IMR-90 (cell line): ENCODE results near the gene MAT2B.
A peak's percentile ranks its signal among the peaks of the same experiment; 100 is the strongest.

Experiments
- BHLHE40 ChIP-seq: fragments of 150-350 bp; IDR thresholded peaks from 2 replicates; pipeline ENCODE4 v1.6.1; 2016; ENCODE audit warnings: mild to moderate bottlenecking, low read depth, low read length
- CEBPB ChIP-seq: IDR thresholded peaks from 2 replicates; pipeline ENCODE4 v1.6.1; 2012; ENCODE audit warnings: low read depth, low read length, improper control_type of control experiment
- CHD1 ChIP-seq: IDR thresholded peaks from 2 replicates; pipeline ENCODE4 v1.6.1; 2012; ENCODE audit warnings: low read depth, low read length, improper control_type of control experiment
- FOS ChIP-seq: fragments of 150-350 bp; IDR thresholded peaks from 2 replicates; pipeline ENCODE4 v1.6.1; 2016; ENCODE audit warnings: low read depth, low read length
- MAZ ChIP-seq: IDR thresholded peaks from 2 replicates; pipeline ENCODE4 v1.6.1; 2012; ENCODE audit warnings: low read depth, mild to moderate bottlenecking, low read length, improper control_type of control experiment, moderate library complexity, borderline replicate concordance
- MXI1 ChIP-seq: IDR thresholded peaks from 2 replicates; pipeline ENCODE4 v1.6.1; 2012; ENCODE audit warnings: low read depth, mild to moderate bottlenecking, low read length, moderate library complexity, borderline replicate concordance
- POLR2A ChIP-seq: IDR thresholded peaks from 2 replicates; pipeline ENCODE4 v1.6.1; 2012; ENCODE audit warnings: mild to moderate bottlenecking, low read depth, low read length
- RAD21 ChIP-seq: IDR thresholded peaks from 2 replicates; pipeline ENCODE4 v1.6.1; 2012; ENCODE audit warnings: low read length, improper control_type of control experiment
- RCOR1 ChIP-seq: IDR thresholded peaks from 2 replicates; pipeline ENCODE4 v1.6.1; 2012; ENCODE audit warnings: mild to moderate bottlenecking, low read length, improper control_type of control experiment; ENCODE audit not compliant: insufficient replicate concordance
- SMC3 ChIP-seq: fragments of 150-350 bp; IDR thresholded peaks from 2 replicates; pipeline ENCODE4 v1.6.1; 2016; ENCODE audit warnings: low read depth, mild to moderate bottlenecking, antibody characterized with exemption, low read length, moderate library complexity
- TF ChIP-seq, protein P1 (sequence below): conservative IDR thresholded peaks from 2 replicates; pipeline ENCODE4 v1.5.1; 2012; ENCODE audit warnings: mild to moderate bottlenecking, low read depth, low read length, improper control_type of control experiment
- TF ChIP-seq, protein P2 (sequence below): fragments of 150-350 bp; IDR thresholded peaks from 2 replicates; pipeline ENCODE4 v1.6.1; 2017; ENCODE audit warnings: mild to moderate bottlenecking, antibody characterized with exemption, low read length, low read depth

DNA sequence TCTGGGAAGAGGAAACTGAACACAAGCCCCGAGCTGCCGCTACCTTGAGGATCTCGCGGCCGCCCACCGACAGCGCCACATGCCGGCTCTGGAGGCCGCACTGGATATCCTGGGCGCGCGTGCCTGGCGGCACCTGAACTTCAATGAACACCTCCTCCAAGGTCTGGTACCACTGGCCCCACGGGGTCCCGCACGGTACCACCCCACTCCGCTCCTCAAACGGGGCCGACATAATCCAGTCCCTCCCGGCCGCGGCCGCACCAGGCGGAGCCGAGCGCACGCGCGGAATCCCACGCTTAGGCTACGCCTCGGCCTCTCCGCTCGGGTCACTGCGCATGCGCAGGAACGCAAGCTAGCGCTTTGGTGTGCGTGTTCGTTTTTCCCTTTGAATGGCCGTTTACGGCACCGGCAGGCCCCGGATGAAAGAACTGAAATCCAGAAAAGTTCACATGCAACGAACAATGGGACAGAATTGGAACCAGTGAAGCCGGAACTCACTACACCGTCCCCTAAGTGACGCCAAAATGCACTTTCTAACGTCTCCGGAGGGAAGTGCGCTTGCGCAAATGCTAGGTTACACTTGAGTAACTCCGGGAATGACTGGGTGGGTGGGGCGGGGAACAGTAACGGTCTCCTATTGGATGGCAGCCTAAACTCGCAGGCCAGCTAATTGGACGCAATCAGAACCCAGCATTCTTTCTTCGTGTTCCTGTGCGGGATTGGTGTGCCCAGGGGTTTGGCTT, 45.4 kb upstream of the MAT2B start, which contains the start of gene NUDCD2:
- TF ChIP-seq, protein P1, sequence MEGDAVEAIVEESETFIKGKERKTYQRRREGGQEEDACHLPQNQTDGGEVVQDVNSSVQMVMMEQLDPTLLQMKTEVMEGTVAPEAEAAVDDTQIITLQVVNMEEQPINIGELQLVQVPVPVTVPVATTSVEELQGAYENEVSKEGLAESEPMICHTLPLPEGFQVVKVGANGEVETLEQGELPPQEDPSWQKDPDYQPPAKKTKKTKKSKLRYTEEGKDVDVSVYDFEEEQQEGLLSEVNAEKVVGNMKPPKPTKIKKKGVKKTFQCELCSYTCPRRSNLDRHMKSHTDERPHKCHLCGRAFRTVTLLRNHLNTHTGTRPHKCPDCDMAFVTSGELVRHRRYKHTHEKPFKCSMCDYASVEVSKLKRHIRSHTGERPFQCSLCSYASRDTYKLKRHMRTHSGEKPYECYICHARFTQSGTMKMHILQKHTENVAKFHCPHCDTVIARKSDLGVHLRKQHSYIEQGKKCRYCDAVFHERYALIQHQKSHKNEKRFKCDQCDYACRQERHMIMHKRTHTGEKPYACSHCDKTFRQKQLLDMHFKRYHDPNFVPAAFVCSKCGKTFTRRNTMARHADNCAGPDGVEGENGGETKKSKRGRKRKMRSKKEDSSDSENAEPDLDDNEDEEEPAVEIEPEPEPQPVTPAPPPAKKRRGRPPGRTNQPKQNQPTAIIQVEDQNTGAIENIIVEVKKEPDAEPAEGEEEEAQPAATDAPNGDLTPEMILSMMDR = peak; percentile 28
- TF ChIP-seq POLR2A (peak; percentile 82), CEBPB (peak; percentile 71), RAD21 (no peak), BHLHE40 (0 out of 2 replicates have a peak, but pooled peaks have one; percentile 6), CHD1 (no peak), MAZ (no peak), SMC3 (no peak), MXI1 (peak; percentile 78; the same call in 1 of the 2 replicates), FOS (no peak), RCOR1 (no peak)
- TF ChIP-seq, protein P2, sequence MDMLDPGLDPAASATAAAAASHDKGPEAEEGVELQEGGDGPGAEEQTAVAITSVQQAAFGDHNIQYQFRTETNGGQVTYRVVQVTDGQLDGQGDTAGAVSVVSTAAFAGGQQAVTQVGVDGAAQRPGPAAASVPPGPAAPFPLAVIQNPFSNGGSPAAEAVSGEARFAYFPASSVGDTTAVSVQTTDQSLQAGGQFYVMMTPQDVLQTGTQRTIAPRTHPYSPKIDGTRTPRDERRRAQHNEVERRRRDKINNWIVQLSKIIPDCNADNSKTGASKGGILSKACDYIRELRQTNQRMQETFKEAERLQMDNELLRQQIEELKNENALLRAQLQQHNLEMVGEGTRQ = peak; percentile 5; the same call in 1 of the 2 replicates
